HEK293 (cell line): ENCODE results near the gene TLE2.

ENCODE experiments used
- HOXA7 ChIP-seq: sonication (generic); formaldehyde crosslinking; IDR thresholded peaks from 2 replicates; pipeline ENCODE4 v1.8.1; 2022; ENCODE audit warnings: missing genetic modification reagents, borderline replicate concordance
- KLF9 ChIP-seq: fragments of 450-650 bp; formaldehyde crosslinking; IDR thresholded peaks from 2 replicates; pipeline ENCODE4 v1.5.1; 2016; ENCODE audit warnings: missing biosample characterization, missing genetic modification characterization, low read depth
- REST ChIP-seq: fragments of 450-650 bp; formaldehyde crosslinking; IDR thresholded peaks from 2 replicates; pipeline ENCODE4 v1.5.1; 2016; ENCODE audit warnings: missing biosample characterization, missing genetic modification characterization
- SCRT2 ChIP-seq: fragments of 450-650 bp; formaldehyde crosslinking; IDR thresholded peaks from 2 replicates; pipeline ENCODE4 v1.5.1; 2016; ENCODE audit warnings: missing biosample characterization, missing genetic modification characterization
- TRIM28 ChIP-seq: IDR thresholded peaks from 2 replicates; pipeline ENCODE4 v1.6.1; 2011; ENCODE audit warnings: low read length, control low read depth, borderline replicate concordance
- YY2 ChIP-seq: fragments of 450-650 bp; formaldehyde crosslinking; IDR thresholded peaks from 2 replicates; pipeline ENCODE4 v1.5.1; 2016; ENCODE audit warnings: missing biosample characterization, missing genetic modification characterization
- ZBTB48 ChIP-seq: fragments of 450-650 bp; formaldehyde crosslinking; IDR thresholded peaks from 2 replicates; pipeline ENCODE4 v1.5.1; 2016; ENCODE audit warnings: missing biosample characterization, missing genetic modification characterization
- ZBTB7A ChIP-seq: fragments of 450-650 bp; formaldehyde crosslinking; IDR thresholded peaks from 2 replicates; pipeline ENCODE4 v1.5.1; 2016; ENCODE audit warnings: low read depth, missing biosample characterization, missing genetic modification characterization
- ZFHX2 ChIP-seq: fragments of 450-650 bp; formaldehyde crosslinking; conservative IDR thresholded peaks from 2 replicates; pipeline ENCODE4 v1.5.1; 2016; ENCODE audit warnings: missing biosample characterization, missing genetic modification characterization
- ZNF184 ChIP-seq: fragments of 450-650 bp; IDR thresholded peaks from 2 replicates; pipeline ENCODE4 v1.5.1; 2018; ENCODE audit warnings: missing biosample characterization, mild to moderate bottlenecking, missing genetic modification characterization
- ZNF2 ChIP-seq: fragments of 450-650 bp; formaldehyde crosslinking; IDR thresholded peaks from 2 replicates; pipeline ENCODE4 v1.5.1; 2016; ENCODE audit warnings: missing biosample characterization, missing genetic modification characterization
- ZNF311 ChIP-seq: fragments of 450-650 bp; formaldehyde crosslinking; IDR thresholded peaks from 2 replicates; pipeline ENCODE4 v1.5.1; 2017; ENCODE audit warnings: missing biosample characterization, missing genetic modification characterization, borderline replicate concordance
- ZNF354C ChIP-seq: fragments of 450-650 bp; formaldehyde crosslinking; IDR thresholded peaks from 2 replicates; pipeline ENCODE4 v1.5.1; 2016; ENCODE audit warnings: missing biosample characterization, missing genetic modification characterization, low read depth, borderline replicate concordance
- ZNF513 ChIP-seq: fragments of 450-650 bp; IDR thresholded peaks from 2 replicates; pipeline ENCODE4 v1.5.1; 2018; ENCODE audit warnings: missing biosample characterization, missing genetic modification characterization
- ZNF544 ChIP-seq: fragments of 450-650 bp; formaldehyde crosslinking; IDR thresholded peaks from 2 replicates; pipeline ENCODE4 v1.5.0; 2017; ENCODE audit warnings: missing biosample characterization, missing genetic modification characterization
- ZNF660 ChIP-seq: fragments of 450-650 bp; IDR thresholded peaks from 2 replicates; pipeline ENCODE4 v1.5.1; 2018; ENCODE audit warnings: missing biosample characterization, mild to moderate bottlenecking, missing genetic modification characterization
- ZNF768 ChIP-seq: fragments of 450-650 bp; formaldehyde crosslinking; IDR thresholded peaks from 2 replicates; pipeline ENCODE4 v1.5.1; 2018; ENCODE audit warnings: missing biosample characterization, mild to moderate bottlenecking, missing genetic modification characterization
- ZNF843 ChIP-seq: fragments of 450-650 bp; formaldehyde crosslinking; IDR thresholded peaks from 2 replicates; pipeline ENCODE4 v1.5.1; 2016; ENCODE audit warnings: missing biosample characterization, missing genetic modification characterization
- ZSCAN23 ChIP-seq: fragments of 450-650 bp; formaldehyde crosslinking; IDR thresholded peaks from 2 replicates; pipeline ENCODE4 v1.5.1; 2016; ENCODE audit warnings: missing biosample characterization, missing genetic modification characterization
- TF ChIP-seq, protein P1 (sequence below): fragments of 450-650 bp; formaldehyde crosslinking; IDR thresholded peaks from 2 replicates; pipeline ENCODE4 v1.5.1; 2016; ENCODE audit warnings: missing biosample characterization, missing genetic modification characterization
- TF ChIP-seq, protein P2 (sequence below): fragments of 450-650 bp; formaldehyde crosslinking; IDR thresholded peaks from 2 replicates; pipeline ENCODE4 v1.5.1; 2016; ENCODE audit warnings: missing biosample characterization, missing genetic modification characterization
- TF ChIP-seq, protein P3 (sequence below): fragments of 450-650 bp; formaldehyde crosslinking; conservative IDR thresholded peaks from 2 replicates; pipeline ENCODE4 v1.5.1; 2016; ENCODE audit warnings: low read depth, missing biosample characterization, missing genetic modification characterization

Gene TLE2

DNA sequence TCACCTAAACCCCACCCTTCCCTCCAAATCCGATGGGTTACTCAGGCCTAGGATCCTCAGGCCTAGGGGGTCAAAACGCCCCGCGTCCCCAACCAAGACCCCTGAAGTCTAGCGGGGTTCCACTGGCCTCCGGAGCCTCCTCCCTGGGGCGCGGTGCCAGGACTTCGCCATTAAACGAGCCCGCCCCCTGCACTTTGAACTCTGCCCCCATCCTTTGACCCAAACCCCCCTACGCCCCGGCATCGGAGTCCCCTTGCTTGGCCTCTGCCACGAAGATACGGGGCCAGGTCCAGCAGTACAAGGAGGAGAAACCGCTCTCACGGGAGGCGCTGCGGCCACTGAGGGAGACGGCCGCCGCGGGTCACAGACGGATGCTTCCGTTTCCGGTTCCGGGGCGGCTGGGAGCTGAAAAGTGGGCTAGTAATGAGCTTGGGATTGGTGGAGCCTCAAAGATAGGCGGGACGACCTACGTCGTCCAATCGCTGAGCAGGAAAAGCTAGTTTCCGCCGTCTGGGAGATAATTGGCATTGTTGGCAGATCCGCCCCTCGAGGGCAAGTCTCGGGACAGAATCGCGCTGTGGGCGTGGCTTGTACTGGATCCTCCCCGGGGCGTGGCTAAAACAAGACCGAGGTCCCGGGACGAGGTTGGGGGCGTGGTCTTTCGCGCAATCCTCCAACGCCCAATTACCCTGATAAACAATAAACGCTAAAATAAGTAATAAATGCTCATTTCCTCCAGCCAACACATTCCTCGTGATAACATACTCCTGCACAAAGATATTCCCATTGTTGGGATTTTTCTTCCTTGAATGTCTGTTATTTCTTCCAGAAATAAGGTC lies 78.6 kb downstream of the TLE2 start (continued):
- TF ChIP-seq ZNF354C (tag by site-specific recombination): no peak
- peak; percentile 85; the same call in 1 of the 2 replicates for TF ChIP-seq ZBTB7A
- no peak for TF ChIP-seq ZNF544
- no peak for TF ChIP-seq SCRT2 (tag by site-specific recombination)
- TF ChIP-seq YY2: peak; percentile 94
- TF ChIP-seq, protein P1, sequence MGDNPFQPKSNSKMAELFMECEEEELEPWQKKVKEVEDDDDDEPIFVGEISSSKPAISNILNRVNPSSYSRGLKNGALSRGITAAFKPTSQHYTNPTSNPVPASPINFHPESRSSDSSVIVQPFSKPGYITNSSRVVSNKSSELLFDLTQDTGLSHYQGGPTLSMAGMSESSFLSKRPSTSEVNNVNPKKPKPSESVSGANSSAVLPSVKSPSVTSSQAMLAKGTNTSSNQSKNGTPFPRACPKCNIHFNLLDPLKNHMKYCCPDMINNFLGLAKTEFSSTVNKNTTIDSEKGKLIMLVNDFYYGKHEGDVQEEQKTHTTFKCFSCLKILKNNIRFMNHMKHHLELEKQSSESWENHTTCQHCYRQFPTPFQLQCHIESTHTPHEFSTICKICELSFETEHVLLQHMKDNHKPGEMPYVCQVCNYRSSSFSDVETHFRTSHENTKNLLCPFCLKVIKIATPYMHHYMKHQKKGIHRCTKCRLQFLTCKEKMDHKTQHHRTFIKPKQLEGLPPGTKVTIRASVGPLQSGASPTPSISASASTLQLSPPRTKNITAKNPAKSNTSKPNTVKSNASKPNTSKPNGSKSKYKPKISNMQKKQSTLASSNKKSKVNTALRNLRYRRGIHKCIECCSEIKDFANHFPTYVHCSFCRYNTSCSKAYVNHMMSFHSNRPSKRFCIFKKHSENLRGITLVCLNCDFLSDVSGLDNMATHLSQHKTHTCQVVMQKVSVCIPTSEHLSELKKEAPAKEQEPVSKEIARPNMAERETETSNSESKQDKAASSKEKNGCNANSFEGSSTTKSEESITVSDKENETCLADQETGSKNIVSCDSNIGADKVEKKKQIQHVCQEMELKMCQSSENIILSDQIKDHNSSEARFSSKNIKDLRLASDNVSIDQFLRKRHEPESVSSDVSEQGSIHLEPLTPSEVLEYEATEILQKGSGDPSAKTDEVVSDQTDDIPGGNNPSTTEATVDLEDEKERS (tag by site-specific recombination): no peak
- TF ChIP-seq ZBTB48 (tag by site-specific recombination): peak; percentile 78
- 0 out of 2 replicates have a peak, but pooled peaks have one; percentile 32 for TF ChIP-seq ZNF843 (tag by site-specific recombination)
- TF ChIP-seq TRIM28: no peak
- peak; percentile 25 for TF ChIP-seq ZNF2 (tag by site-specific recombination)
- TF ChIP-seq, protein P2, sequence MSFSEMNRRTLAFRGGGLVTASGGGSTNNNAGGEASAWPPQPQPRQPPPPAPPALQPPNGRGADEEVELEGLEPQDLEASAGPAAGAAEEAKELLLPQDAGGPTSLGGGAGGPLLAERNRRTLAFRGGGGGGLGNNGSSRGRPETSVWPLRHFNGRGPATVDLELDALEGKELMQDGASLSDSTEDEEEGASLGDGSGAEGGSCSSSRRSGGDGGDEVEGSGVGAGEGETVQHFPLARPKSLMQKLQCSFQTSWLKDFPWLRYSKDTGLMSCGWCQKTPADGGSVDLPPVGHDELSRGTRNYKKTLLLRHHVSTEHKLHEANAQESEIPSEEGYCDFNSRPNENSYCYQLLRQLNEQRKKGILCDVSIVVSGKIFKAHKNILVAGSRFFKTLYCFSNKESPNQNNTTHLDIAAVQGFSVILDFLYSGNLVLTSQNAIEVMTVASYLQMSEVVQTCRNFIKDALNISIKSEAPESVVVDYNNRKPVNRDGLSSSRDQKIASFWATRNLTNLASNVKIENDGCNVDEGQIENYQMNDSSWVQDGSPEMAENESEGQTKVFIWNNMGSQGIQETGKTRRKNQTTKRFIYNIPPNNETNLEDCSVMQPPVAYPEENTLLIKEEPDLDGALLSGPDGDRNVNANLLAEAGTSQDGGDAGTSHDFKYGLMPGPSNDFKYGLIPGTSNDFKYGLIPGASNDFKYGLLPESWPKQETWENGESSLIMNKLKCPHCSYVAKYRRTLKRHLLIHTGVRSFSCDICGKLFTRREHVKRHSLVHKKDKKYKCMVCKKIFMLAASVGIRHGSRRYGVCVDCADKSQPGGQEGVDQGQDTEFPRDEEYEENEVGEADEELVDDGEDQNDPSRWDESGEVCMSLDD (tag by site-specific recombination): peak; percentile 78
- 0 out of 2 replicates have a peak, but pooled peaks have one; percentile 6 for TF ChIP-seq ZNF660 (tag by site-specific recombination)
- no peak for TF ChIP-seq ZNF768 (tag by site-specific recombination)
- TF ChIP-seq ZNF311 (tag by site-specific recombination): no peak
- TF ChIP-seq, protein P3, sequence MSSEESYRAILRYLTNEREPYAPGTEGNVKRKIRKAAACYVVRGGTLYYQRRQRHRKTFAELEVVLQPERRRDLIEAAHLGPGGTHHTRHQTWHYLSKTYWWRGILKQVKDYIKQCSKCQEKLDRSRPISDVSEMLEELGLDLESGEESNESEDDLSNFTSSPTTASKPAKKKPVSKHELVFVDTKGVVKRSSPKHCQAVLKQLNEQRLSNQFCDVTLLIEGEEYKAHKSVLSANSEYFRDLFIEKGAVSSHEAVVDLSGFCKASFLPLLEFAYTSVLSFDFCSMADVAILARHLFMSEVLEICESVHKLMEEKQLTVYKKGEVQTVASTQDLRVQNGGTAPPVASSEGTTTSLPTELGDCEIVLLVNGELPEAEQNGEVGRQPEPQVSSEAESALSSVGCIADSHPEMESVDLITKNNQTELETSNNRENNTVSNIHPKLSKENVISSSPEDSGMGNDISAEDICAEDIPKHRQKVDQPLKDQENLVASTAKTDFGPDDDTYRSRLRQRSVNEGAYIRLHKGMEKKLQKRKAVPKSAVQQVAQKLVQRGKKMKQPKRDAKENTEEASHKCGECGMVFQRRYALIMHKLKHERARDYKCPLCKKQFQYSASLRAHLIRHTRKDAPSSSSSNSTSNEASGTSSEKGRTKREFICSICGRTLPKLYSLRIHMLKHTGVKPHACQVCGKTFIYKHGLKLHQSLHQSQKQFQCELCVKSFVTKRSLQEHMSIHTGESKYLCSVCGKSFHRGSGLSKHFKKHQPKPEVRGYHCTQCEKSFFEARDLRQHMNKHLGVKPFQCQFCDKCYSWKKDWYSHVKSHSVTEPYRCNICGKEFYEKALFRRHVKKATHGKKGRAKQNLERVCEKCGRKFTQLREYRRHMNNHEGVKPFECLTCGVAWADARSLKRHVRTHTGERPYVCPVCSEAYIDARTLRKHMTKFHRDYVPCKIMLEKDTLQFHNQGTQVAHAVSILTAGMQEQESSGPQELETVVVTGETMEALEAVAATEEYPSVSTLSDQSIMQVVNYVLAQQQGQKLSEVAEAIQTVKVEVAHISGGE: peak; percentile 93
- 0 out of 2 replicates have a peak, but pooled peaks have one; percentile 18 for TF ChIP-seq ZNF184 (tag by site-specific recombination)
- TF ChIP-seq HOXA7 (CRISPR knock-in tag): no peak
- TF ChIP-seq KLF9 (tag by site-specific recombination): peak; percentile 91
- TF ChIP-seq ZSCAN23 (tag by site-specific recombination): 0 out of 2 replicates have a peak, but pooled peaks have one; percentile 12
- TF ChIP-seq ZNF513: no peak
- no peak for TF ChIP-seq REST
- no peak for TF ChIP-seq ZFHX2 (tag by site-specific recombination)
